Vagina (tissue), 2 donors: ENCODE data around the gene ATP2B2. TPM values are rescaled to one million over a fixed set of nuclear protein-coding genes. Genes with fewer than 3 reads are reported as not detected.

Experiments used
- DNase-seq, 2 donors: peaks; one replicate each; pipeline ENCODE4 v3.0.0-alpha.2; 2017; ENCODE audit errors: extremely low spot score in 2 of 2
- H3K27ac ChIP-seq: fragments of 200-600 bp; sonication (generic); one replicate; pipeline ENCODE4 v1.5.1; 2019
- H3K27me3 ChIP-seq: fragments of 200-600 bp; sonication (generic); one replicate; pipeline ENCODE4 v1.5.1; 2019
- H3K36me3 ChIP-seq, 2 donors: fragments of 200-600 bp; sonication (generic); one replicate each; pipeline ENCODE4 v1.5.1; 2017 to 2019
- H3K4me1 ChIP-seq: fragments of 200-600 bp; sonication (generic); one replicate; pipeline ENCODE4 v1.5.1; 2019
- H3K4me3 ChIP-seq, 2 donors: fragments of 200-600 bp; sonication (generic); 1 replicate in 1 of 2; 2 replicates in 1 of 2; pipeline ENCODE4 v1.5.1; 2016 to 2019
- H3K9me3 ChIP-seq: fragments of 200-600 bp; sonication (generic); one replicate; pipeline ENCODE4 v1.5.1; 2019
- CTCF ChIP-seq, 3 experiments: fragments of 450-650 bp in 2 of 3; fragments of 200-600 bp in 1 of 3; sonication (generic) in 1 of 3; IDR thresholded peaks; one replicate each; pipeline ENCODE4 v1.5.1; 2017 to 2019; ENCODE audit warnings: antibody characterized with exemption in 3 of 3, mild to moderate bottlenecking in 2 of 3, moderate library complexity in 2 of 3
- POLR2A ChIP-seq, 2 donors: fragments of 450-650 bp; IDR thresholded peaks; one replicate each; pipeline ENCODE4 v1.6.1; 2017; ENCODE audit warnings: antibody characterized with exemption in 2 of 2, mild to moderate bottlenecking in 2 of 2, moderate library complexity in 2 of 2
- POLR2AphosphoS5 ChIP-seq, 2 donors: sonication (generic); formaldehyde crosslinking; IDR thresholded peaks; one replicate each; pipeline ENCODE4 v1.9.0; 2017; ENCODE audit warnings: antibody characterized with exemption in 2 of 2, mild to moderate bottlenecking in 2 of 2, low read depth in 1 of 2; ENCODE audit not compliant: insufficient read depth in 1 of 2
- intact Hi-C: fragments of 100-400 bp; cut with DNase I; formaldehyde crosslinking; loops from one replicate; pipeline ENCODE4 v1.15.1; 2023
- total RNA-seq: library from RNA; depleted of rRNA; stranded (reverse); fragments of >200 nt; gene quantifications from one replicate; pipeline ENCODE4 v1.2.3, GENCODE V29; 2016

ATP2B2 gene
- total RNA-seq, 1 donor from 2014 or later: 0.25 TPM

- Histone ChIP-seq H3K36me3 (no peaks in the 10 kb centered on the region), H3K27ac (no peak overlapping the region), H3K27me3 (no peaks in the 10 kb centered on the region), H3K4me1 (peaks cover 10% of the 10 kb centered on the region), H3K9me3 (no peaks in the 10 kb centered on the region), H3K4me3 (no peak overlapping the region)
- DNase-seq: no peak
- TF ChIP-seq POLR2AphosphoS5 (IDR thresholded peaks at IDR 0.05; ENCODE audit: insufficient read depth in 1 of 2, low read depth in 1 of 2): no peak
- no peak for TF ChIP-seq CTCF (IDR thresholded peaks at IDR 0.05)
- TF ChIP-seq POLR2A (IDR thresholded peaks at IDR 0.05): no peak
- intact Hi-C loops: no loop called here
Observed at GRCh38 chr3:10509325-10509724, 3.9 kb upstream of the ATP2B2 start.

GRCh38 chr3:10508619-10509260 is 3.4 kb upstream of the ATP2B2 start:
- Histone ChIP-seq H3K4me1 (peaks cover 10% of the 10 kb centered on the region), H3K27me3 (no peaks in the 10 kb centered on the region), H3K27ac (no peak overlapping the region), H3K9me3 (no peaks in the 10 kb centered on the region), H3K4me3 (no peak overlapping the region), H3K36me3 (no peaks in the 10 kb centered on the region)
- DNase-seq: no peak
- intact Hi-C loops: no loop called here
- TF ChIP-seq POLR2AphosphoS5 (IDR thresholded peaks at IDR 0.05; ENCODE audit: insufficient read depth in 1 of 2, low read depth in 1 of 2): no peak
- no peak for TF ChIP-seq POLR2A (IDR thresholded peaks at IDR 0.05)
- no peak for TF ChIP-seq CTCF (IDR thresholded peaks at IDR 0.05)

DNA sequence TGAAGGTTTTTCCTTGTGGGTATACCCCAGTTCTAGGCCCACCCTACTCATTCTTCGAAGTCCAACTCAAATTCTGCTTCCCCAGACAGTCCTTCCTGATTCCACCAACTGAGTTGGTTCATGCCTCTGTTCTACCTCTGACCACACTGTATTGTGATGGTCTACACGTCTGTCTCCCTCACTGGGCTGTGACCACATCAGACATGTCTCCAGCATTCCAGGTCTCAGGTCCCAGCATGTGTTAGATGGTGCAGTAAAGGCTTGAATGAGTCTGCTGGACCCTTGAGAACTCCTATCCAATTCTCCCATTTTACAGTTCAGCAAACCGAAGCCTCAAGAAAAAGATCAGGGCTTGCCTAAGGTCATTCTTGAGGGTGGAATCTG is 2.8 kb upstream of the ATP2B2 start:
- no peak overlapping the region for H3K27ac ChIP-seq
- H3K4me3 ChIP-seq: no peak overlapping the region
- intact Hi-C loops: no loop called here
- H3K36me3 ChIP-seq: no peaks in the 10 kb centered on the region
- no peaks in the 10 kb centered on the region for H3K9me3 ChIP-seq
- DNase-seq: no peak
- no peaks in the 10 kb centered on the region for H3K27me3 ChIP-seq
- H3K4me1 ChIP-seq: peaks cover 10% of the 10 kb centered on the region
- TF ChIP-seq POLR2AphosphoS5 (IDR thresholded peaks at IDR 0.05; ENCODE audit: insufficient read depth in 1 of 2, low read depth in 1 of 2): no peak
- TF ChIP-seq CTCF (IDR thresholded peaks at IDR 0.05): no peak
- no peak for TF ChIP-seq POLR2A (IDR thresholded peaks at IDR 0.05)

DNA sequence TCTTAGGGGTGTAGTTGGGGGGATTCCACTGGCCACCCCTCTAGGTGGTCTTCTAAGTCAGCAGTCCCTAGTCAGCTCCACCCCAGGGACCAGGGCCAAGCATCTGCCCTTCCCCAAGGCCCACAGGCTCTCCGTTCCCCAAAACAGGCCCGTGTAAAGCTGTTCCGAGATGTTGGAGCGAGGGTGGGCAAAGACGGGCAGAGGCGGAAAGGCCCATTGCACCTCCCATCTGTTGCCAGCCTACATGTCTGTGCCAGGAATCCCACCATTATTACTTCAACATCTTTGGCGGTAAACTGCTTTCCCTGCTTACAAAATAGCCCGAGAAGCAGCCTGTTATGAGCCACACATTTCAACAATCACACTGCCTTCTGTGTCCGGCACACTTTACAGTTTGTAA is 1.9 kb upstream of the ATP2B2 start:
- no peaks in the 10 kb centered on the region for H3K27me3 ChIP-seq
- H3K4me3 ChIP-seq: no peak overlapping the region
- DNase-seq: no peak
- TF ChIP-seq CTCF (IDR thresholded peaks at IDR 0.05) (no peak), POLR2A (IDR thresholded peaks at IDR 0.05) (no peak), POLR2AphosphoS5 (IDR thresholded peaks at IDR 0.05; ENCODE audit: insufficient read depth in 1 of 2, low read depth in 1 of 2) (no peak)
- intact Hi-C loops: no loop called here
- peaks cover 10% of the 10 kb centered on the region for H3K4me1 ChIP-seq
- H3K27ac ChIP-seq: no peak overlapping the region
- H3K9me3 ChIP-seq: no peaks in the 10 kb centered on the region
- H3K36me3 ChIP-seq: no peaks in the 10 kb centered on the region

DNA sequence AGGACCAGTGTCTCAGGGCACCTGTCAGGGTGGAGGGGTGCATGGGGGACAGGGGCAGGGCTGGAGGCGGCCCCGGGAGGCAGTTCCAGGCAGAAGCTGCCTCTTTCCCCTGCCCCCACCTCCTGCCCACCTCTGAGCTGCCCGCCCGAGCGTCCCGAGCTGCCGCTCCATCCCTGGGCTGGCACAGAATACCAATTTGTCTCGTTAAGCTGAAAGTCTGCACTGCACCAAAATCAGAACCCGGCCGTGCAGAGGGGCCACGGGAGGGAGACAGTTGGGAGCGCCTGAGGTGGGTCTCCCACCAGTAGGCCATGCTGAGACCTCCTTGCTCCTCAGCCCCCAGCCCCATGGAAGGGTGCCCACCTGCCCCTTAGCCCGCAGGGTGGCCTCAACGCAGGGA is 1.3 kb upstream of the ATP2B2 start:
- intact Hi-C loops: no loop called here
- H3K27ac ChIP-seq: no peak overlapping the region
- H3K4me3 ChIP-seq: no peak overlapping the region
- DNase-seq: no peak
- no peaks in the 10 kb centered on the region for H3K36me3 ChIP-seq
- H3K9me3 ChIP-seq: no peaks in the 10 kb centered on the region
- TF ChIP-seq POLR2A (IDR thresholded peaks at IDR 0.05): no peak
- no peak for TF ChIP-seq CTCF (IDR thresholded peaks at IDR 0.05)
- TF ChIP-seq POLR2AphosphoS5 (IDR thresholded peaks at IDR 0.05; ENCODE audit: insufficient read depth in 1 of 2, low read depth in 1 of 2): no peak
- peaks cover 10% of the 10 kb centered on the region for H3K4me1 ChIP-seq
- no peaks in the 10 kb centered on the region for H3K27me3 ChIP-seq
